GM23338 (cell line): ENCODE results near the gene CRYBG2.

ENCODE experiments used
- CREB1 ChIP-seq: fragments of 250-450 bp; sonication (Bioruptor Pico); IDR thresholded peaks from 2 replicates; pipeline ENCODE4 v1.5.0; 2020; ENCODE audit warnings: low read depth, mild to moderate bottlenecking, moderate library complexity
- CTCF ChIP-seq, 2 experiments: fragments of 200-600 bp in 1 of 2; sonication (generic) in 1 of 2; conservative IDR thresholded peaks; 2 replicates each; pipeline versions ENCODE4 v1.5.1 to v1.6.1; 2016 to 2017; ENCODE audit warnings: antibody characterized with exemption in 2 of 2, low read depth in 2 of 2, mild to moderate bottlenecking in 2 of 2, moderate library complexity in 1 of 2
- EZH2 ChIP-seq: fragments of 200-600 bp; sonication (generic); IDR thresholded peaks from one replicate; pipeline ENCODE4 v1.8.0; 2017; ENCODE audit warnings: antibody characterized with exemption, mild to moderate bottlenecking, low read depth; ENCODE audit not compliant: unreplicated experiment
- EZH2phosphoT487 ChIP-seq: fragments of 200-600 bp; sonication (generic); IDR thresholded peaks from one replicate; pipeline ENCODE4 v1.8.1; 2018; ENCODE audit warnings: antibody characterized with exemption; ENCODE audit not compliant: unreplicated experiment
- JUNB ChIP-seq: IDR thresholded peaks from one replicate; pipeline ENCODE4 v1.6.1; 2016; ENCODE audit warnings: antibody characterized with exemption; ENCODE audit not compliant: unreplicated experiment
- NANOG ChIP-seq: IDR thresholded peaks from 2 replicates; pipeline ENCODE4 v1.6.1; 2016; ENCODE audit warnings: antibody characterized with exemption, borderline replicate concordance
- POLR2AphosphoS5 ChIP-seq: IDR thresholded peaks from 2 replicates; pipeline ENCODE4 v1.6.1; 2016; ENCODE audit warnings: antibody characterized with exemption, low read depth
- REST ChIP-seq: IDR thresholded peaks from one replicate; pipeline ENCODE4 v1.6.1; 2018; ENCODE audit warnings: antibody characterized with exemption; ENCODE audit not compliant: unreplicated experiment

- TF ChIP-seq CTCF (conservative IDR thresholded peaks at IDR 0.05; ENCODE audit: low read depth in 2 of 2) (no peak), EZH2phosphoT487 (no peak), EZH2 (no peak), REST (no peak), JUNB (no peak), NANOG (no peak), CREB1 (CRISPR knock-in tag) (no peak), POLR2AphosphoS5 (no peak)
Measured at GRCh38 chr1:26277719-26278118, 76.2 kb downstream of the CRYBG2 start.
